HuH-7.5 (cell line): ENCODE results near the gene DSP.

Experiments
- DNase-seq: peaks from one replicate; pipeline ENCODE4 v3.0.0; 2011; ENCODE audit warnings: low spot score

Gene DSP

DNA sequence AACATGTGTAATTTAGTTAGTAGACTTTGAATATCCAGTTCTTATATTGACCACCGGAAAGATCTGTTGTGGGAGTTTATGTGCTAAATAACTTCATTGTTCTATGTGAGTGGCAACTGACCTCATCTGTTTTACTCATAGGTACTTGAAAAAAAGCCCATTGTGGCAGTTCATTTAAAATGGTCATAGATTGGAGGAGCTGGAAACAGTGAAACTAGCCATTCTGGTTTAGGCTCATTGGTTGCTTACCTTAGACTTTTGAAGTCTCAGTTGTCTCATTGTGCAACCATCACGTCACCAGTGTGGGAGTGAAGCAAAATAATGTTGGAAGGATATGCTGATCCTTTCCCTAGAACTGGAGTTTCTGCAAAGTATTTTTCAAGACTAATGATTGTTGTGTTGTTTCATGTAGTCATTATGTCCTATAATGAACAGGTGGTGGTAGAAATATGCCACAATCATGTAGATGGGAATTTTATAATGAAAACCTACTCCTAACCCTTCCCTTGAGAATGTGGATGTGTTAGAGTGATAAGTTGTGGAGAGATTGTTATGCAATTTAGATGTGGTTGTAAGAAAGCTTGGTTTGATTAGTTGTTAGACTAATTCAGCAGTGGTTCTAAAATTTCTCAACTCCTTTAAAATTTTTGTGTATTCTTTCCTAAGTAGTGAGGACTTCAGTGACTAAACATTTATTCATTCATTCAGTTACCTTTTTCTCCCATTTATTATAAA lies 18.3 kb downstream of the DSP start:
- no peak for DNase-seq

DNA sequence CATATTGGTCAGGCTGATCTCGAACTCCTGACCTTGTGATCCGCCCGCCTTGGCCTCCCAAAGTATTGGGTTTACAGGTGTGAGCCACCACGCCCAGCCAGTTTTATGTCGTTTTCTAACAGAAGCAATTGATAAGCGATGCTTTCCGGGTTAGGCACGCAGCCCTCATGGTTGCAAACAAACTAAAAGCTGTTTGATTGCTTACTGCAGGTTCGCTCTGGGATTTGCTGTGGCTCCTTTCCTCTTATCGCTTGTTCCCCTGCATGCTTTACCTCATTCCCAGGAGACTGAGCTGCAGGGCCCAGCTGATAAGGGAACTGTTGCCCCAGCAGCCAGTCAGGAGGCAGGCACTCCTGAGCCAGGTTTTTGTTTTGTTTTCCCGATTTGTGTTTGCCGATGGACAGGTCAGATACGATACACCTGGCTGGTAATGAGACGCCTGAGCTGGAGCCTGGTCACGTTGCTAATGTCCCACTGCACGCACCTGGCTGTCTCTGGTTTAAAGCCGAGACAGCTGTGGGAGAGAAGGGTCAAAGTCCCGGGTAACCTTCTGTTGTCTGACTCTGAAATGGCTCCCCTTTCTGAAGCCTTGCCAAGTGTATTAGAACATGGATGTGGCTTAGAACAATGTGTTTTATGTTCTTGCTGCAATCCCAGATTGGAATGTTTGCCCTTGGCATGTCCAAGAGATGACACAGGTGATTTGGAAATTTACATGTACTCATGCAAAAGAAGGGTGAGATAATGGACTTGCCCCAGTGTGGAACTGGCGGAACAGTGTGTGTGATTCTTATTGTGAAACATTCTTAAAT lies 19.9 kb downstream of the DSP start:
- peak; percentile 37 for DNase-seq

DNA sequence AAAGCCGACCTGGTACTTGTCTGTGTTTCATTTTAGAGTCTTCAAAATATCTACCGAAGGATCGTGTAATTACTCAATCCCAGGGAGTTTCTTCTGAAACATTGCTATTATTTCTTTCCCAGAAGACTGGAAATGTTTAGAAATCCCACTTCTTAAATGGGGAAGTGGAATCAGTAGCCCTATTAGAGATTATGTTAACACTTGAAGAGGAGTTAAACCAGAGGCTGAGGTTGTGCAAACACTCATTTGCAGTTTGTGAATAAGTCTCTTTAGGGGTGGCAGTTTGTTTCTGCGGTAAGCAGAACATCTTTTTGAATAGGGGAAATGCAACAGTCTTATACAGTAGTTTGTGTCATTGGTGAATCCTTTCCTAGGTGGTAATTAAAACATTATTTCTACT lies 21.3 kb downstream of the DSP start:
- DNase-seq = no peak

DNA sequence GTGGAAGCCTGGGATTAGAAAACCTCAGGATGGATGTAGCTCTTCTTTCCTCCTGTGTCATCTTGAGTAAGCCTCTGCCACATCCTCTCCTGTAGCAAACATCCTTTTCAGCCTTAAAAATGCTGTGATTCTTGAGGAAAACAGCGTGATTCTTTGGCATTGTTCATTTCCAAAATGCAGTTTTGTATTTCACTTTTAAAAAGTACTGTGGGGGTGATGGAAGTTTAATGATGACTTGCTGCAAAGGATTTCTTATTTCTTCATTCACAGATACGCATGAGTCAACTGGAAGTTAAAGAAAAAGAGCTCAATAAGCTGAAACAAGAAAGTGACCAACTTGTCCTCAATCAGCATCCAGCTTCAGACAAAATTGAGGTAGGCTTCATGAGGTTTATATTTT lies 24.6 kb downstream of the DSP start:
- DNase-seq = no peak

DNA sequence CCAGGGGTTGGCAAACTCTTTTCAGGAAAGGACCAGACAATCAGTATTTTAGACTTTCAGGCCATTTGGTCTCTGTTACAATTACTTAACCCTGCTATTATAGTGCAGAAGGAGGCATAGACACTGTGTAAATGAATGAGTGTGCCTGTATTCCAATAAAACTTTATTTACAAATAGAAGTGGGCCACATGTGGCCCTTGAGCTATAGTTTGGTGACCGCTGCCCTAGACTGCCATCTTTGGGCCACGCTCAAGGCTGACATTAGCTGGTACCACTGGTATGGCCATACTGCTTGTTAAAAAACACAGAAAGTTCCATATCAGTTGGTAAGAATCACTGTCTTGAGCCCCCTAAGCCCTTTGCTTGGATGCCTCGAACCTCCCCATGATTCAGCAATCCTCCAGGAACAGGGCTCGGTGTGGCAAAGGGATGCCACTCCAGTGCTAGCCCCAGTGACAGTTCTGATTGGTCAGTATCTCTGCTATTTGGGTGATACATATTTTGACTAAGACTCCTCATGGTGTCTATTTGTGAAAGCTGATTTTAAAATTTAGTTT lies 25.2 kb downstream of the DSP start:
- DNase-seq = no peak

DNA sequence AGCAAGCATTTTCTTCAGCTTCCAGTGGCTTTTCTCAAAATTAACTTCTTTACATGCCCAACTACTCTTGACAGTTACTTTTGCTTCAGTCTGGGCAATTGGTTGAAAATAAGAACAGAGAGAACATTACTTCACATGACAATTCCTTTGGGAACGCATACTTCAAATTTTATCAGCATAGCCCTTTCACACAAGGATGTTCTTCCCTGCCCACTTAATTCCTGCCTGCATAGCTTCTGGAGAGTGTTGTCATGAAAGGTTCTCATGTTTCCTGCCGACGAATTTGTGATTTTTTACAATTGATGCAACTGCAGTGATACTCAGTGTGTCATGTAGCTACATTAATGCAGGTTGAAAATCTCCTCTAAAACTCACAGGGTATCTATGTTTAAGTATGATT lies 26.6 kb downstream of the DSP start:
- no peak for DNase-seq

- no peak for DNase-seq
Observed at GRCh38 chr6:7569082-7569481, 27.6 kb downstream of the DSP start.

- no peak for DNase-seq
Observed at GRCh38 chr6:7572213-7572943, 30.9 kb downstream of the DSP start.

DNA sequence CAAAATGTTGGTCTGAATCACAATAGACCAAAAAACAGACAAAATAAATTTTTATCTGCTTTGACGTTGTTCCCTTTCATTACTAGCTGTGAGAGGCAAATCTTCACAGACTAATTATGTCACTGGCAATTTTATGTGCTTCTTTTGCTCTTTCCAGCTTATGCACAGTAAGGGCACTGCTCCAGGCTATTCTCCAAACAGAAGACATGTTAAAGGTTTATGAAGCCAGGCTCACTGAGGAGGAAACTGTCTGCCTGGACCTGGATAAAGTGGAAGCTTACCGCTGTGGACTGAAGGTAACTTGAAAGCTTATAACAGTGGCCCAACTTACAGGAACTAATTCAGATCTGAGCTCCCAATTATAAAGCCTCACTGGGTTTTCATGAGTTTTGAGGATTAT lies 33.0 kb downstream of the DSP start:
- no peak for DNase-seq

- no peak for DNase-seq
Observed at GRCh38 chr6:7578516-7578915, 37.0 kb downstream of the DSP start.

DNA sequence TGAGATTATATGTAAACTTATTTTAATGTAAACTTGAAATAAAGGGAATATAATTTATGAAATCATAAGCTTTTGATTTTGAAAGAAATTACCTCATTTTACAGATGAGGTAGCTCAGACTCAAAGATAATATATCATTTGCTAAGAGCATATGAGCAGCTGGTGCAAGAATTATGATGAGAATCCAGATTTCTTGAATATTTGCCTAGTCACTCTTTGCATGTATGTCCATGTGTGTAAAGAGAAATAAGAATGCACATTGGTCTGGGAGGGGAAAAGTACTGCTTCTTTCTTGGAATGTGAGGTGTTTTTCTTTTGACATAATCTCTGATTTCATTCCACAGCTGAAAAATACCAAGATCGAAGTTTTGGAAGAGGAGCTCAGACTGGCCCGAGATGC lies 37.5 kb downstream of the DSP start:
- DNase-seq = no peak

DNA sequence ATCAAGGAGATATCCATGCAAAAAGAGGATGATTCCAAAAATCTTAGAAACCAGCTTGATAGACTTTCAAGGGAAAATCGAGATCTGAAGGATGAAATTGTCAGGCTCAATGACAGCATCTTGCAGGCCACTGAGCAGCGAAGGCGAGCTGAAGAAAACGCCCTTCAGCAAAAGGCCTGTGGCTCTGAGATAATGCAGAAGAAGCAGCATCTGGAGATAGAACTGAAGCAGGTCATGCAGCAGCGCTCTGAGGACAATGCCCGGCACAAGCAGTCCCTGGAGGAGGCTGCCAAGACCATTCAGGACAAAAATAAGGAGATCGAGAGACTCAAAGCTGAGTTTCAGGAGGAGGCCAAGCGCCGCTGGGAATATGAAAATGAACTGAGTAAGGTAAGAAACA lies 38.4 kb downstream of the DSP start:
- no peak for DNase-seq

- DNase-seq = no peak
Observed at GRCh38 chr6:7580537-7580926, 39.1 kb downstream of the DSP start.

- DNase-seq = peak; percentile 22
Observed at GRCh38 chr6:7580927-7581618, 39.6 kb downstream of the DSP start.

DNA sequence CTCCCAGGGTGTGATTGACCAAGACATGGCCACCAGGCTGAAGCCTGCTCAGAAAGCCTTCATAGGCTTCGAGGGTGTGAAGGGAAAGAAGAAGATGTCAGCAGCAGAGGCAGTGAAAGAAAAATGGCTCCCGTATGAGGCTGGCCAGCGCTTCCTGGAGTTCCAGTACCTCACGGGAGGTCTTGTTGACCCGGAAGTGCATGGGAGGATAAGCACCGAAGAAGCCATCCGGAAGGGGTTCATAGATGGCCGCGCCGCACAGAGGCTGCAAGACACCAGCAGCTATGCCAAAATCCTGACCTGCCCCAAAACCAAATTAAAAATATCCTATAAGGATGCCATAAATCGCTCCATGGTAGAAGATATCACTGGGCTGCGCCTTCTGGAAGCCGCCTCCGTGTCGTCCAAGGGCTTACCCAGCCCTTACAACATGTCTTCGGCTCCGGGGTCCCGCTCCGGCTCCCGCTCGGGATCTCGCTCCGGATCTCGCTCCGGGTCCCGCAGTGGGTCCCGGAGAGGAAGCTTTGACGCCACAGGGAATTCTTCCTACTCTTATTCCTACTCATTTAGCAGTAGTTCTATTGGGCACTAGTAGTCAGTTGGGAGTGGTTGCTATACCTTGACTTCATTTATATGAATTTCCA lies 43.9 kb downstream of the DSP start:
- DNase-seq = no peak

DNA sequence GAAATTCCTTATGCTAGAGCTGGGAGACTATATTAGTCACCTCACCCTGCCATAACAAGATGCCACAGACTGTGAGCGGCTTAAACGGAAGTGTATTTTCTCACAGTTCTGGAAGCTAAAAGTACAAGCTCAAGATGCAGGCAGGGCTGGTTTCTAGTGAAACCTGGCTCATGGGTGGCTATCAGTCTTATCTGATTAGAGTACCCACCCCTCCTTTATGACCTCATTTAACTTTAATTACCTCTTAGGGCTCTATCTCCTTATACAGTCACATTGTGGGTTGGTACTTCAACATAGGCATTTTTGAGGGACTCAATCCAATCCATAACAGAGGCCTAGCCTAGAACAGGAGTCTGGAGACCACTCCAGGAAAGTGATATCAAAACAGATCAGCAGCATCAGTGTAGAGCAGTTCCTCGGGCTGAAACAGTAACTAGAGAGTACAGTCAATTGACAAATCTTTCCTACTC lies 46.2 kb downstream of the DSP start:
- DNase-seq = no peak

- DNase-seq = no peak
Observed at GRCh38 chr6:7588506-7588905, 47.0 kb downstream of the DSP start.

DNA sequence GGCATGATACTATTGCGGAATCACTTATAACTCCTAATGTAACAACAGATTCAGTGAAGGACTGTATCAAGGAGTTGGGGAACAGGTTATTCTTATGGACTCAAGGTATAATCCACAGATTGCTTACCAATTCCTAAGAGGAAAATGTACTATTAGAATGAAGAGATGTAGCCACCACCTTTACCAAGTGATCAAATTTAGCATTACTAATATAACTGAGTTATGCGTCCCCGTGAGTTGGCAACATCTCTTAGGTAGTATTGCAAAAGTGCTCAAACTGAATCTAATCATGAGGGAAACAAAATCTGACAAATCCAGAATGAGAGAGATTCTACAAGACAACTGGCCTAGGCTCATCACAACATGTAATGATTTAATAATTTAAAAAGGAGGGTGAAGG lies 47.8 kb downstream of the DSP start:
- DNase-seq = no peak

GRCh38 chr6:7589949-7590917 lies 48.8 kb downstream of the DSP start, which contains the start of gene SNRNP48:
Gene SNRNP48, plus strand, starts transcription at chr6:7590198. Its CDS starts 60 bp downstream, at chr6:7590258.
- DNase-seq = peak; percentile 52

DNA sequence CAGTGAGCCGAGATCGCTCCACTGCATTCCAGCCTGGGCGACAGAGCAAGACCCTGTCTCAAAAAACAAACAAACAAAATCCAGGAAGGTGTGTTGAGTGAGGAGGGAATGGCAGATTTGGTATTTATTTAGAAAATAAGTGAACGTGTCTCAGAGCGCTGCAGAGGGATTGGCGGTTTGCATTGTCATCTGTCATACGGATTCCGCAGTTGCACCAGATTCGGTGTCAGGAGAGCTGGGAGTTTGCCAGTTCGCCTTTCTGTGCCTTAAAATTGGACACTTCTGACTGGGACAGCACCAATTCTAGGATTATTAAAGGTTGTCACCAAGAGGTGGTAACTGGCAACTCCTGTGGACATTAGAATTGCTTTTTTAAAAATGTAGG lies 49.4 kb downstream of the DSP start:
- DNase-seq = no peak
